K562 treated with DMSO at 1 percent for 48 hours (cell line): ENCODE measurements around the gene RIMKLB. TPM values are rescaled to one million over a fixed set of nuclear protein-coding genes. Genes with fewer than 3 reads are reported as not detected.

Experiments used
- total RNA-seq: library from RNA; unstranded; fragments of 300-600 nt; gene quantifications from 2 replicates; pipeline ENCODE4 v1.2.3, GENCODE V29; 2022; ENCODE audit warnings: low replicate concordance; ENCODE audit errors: extremely low read depth

RIMKLB gene, protein sequence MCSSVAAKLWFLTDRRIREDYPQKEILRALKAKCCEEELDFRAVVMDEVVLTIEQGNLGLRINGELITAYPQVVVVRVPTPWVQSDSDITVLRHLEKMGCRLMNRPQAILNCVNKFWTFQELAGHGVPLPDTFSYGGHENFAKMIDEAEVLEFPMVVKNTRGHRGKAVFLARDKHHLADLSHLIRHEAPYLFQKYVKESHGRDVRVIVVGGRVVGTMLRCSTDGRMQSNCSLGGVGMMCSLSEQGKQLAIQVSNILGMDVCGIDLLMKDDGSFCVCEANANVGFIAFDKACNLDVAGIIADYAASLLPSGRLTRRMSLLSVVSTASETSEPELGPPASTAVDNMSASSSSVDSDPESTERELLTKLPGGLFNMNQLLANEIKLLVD
- total RNA-seq, result not detected in 2 replicates

DNA sequence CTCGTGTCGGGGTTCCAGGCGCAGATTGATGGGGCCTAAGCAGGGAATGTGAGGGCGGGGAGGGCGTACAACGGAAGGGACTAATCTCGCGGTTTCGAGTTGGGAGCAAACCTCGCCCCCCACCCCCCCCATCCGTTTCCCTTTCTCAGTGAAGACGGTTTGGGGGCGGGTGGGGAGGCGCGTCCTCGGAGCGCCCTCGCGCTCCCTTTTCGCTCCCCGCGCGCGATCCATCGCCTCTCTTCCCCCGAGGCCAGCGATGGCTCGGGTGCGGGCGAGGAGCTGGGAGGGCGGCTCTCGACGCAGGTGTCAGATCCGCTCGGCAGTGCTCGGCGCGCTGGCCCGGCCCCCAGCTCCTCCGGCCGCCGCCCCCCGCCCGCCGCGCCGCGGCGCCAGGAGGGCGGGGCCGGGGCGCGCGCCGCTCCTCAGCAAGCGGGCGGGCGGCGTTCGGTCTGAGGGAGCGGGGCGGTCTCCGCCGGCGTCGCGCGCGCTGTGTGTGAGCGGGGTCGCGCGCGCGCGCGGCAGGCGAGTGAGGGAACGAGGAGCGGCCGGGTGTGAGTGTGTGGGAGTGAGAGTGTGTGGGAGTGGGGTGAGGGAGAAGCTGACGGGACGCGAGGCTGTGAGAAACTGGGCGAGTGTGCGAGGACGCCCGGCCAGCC, at the start of gene RIMKLB:
RIMKLB (plus strand) TSS at position 516 of the 656 bp plus-strand sequence. CDS start 15,876 bp downstream, outside the sequence.

DNA sequence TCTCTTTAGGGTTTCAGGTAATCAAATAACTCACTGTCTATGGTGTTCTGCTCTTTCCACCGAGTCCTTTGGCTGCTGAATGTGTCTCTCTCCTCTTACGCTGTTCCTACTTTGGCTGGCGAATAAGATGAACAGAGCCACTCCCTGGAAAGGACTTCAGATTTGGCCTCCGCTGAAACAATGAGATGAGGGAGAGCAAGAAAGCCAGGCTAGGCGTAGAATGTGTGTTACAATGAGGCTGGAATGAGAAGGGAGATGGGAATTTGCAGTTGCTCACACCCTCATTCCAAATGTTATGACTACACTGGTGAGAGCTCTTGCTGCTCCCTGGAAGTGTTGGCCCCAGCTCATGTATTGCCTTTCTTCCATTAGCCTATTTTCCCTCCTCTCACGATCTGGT, 35.2 kb upstream of the RIMKLB start, which contains the start of gene MFAP5:
MFAP5 (minus strand) TSS at position 234 of the 400 bp plus-strand sequence. CDS start 722 bp downstream, outside the sequence.

DNA sequence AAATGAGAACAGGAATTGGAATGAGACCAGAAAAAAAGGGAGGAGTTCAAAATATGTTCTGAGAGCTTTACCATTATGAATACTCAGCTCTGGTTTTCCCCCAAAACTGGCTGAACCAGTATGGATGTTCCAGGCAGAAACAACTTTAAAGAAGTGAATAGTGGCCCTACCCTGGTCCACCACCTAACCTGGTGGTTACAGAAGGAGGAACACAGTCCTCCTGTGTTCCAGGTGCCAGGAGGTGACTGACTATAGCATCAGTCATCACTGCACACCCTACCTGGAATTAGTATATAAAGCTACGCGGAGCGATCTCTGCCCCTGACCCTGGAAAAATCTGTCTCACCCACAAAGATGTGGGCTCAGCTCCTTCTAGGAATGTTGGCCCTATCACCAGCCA, 124.5 kb downstream of the RIMKLB start, which contains the start of gene A2ML1:
A2ML1 (plus strand) TSS at position 324 of the 400 bp plus-strand sequence; CDS start at position 355, 31 bp downstream.

Other genes starting within 250 kb of the RIMKLB start
- not detected in 2 replicates for gene CLEC6A, start 242.0 kb upstream of the RIMKLB start, total RNA-seq
- gene CLEC4D, start 184.5 kb upstream of the RIMKLB start, total RNA-seq, result not detected in 2 replicates
- gene CLEC4E, start 157.1 kb upstream of the RIMKLB start, total RNA-seq, result not detected in 2 replicates
- gene AICDA, start 85.1 kb upstream of the RIMKLB start, total RNA-seq, result not detected in 2 replicates
- gene MFAP5, start 35.2 kb upstream of the RIMKLB start, total RNA-seq, result not detected in 2 replicates
- gene A2ML1, start 124.6 kb downstream of the RIMKLB start, total RNA-seq, result not detected in 2 replicates
- not detected in 2 replicates for gene PHC1, start 216.5 kb downstream of the RIMKLB start, total RNA-seq